Stimulated activated CD8-positive, alpha-beta memory T cell treated with anti-CD3 and anti-CD28 coated beads, Interleukin-4, amount 100 ng/mL, for 4 hours (primary cell): Measurements from ENCODE around the gene CTAG1B.
"Not testable (repeated sequence)": the region's sequence is repeated elsewhere in the genome, so short reads cannot be mapped to it uniquely, and the experiment has no call there.

Experiments
- DNase-seq, 2 donors: peaks; one replicate each; pipeline ENCODE4 v3.0.0-alpha.2; 2020; ENCODE audit warnings: low read depth in 2 of 2, low spot score in 1 of 2

CTAG1B gene

GRCh38 chrX:154590415-154590814 is 28.7 kb downstream of the CTAG1B start:
- DNase-seq = not testable (repeated sequence)

- DNase-seq = not testable (repeated sequence)
These were observed 34.4 kb downstream of the CTAG1B start, which contains the start of gene CTAG1A for GRCh38 chrX:154584585-154585183. Gene CTAG1A (plus strand): TSS chrX:154585133. CDS start chrX:154585207, 74 bp downstream.

GRCh38 chrX:154582994-154583393 is 36.1 kb downstream of the CTAG1B start:
- not testable (repeated sequence) for DNase-seq

GRCh38 chrX:154575076-154575475 is 44.0 kb downstream of the CTAG1B start:
- not testable (repeated sequence) for DNase-seq

- not testable (repeated sequence) for DNase-seq
These were observed 46.0 kb downstream of the CTAG1B start for GRCh38 chrX:154573061-154573460.

- not testable (repeated sequence) for DNase-seq
These were observed 48.7 kb downstream of the CTAG1B start for GRCh38 chrX:154570361-154570760.
